Stimulated activated naive CD8-positive, alpha-beta T cell treated with anti-CD3 and anti-CD28 coated beads, Interleukin-15, amount 100 ng/mL, for 72 hours (primary cell): ENCODE results near the gene SRL.

Experiments used
- ATAC-seq: fragments of 150-1000 bp; cut with Tn5 transposase; 2 replicates; pipeline ENCODE4 v1.10.0; 2021; ENCODE audit warnings: mild to moderate bottlenecking, moderate library complexity
- DNase-seq, 2 donors: peaks; one replicate each; pipeline ENCODE4 v3.0.0; 2021 to 2022
- H3K27ac Mint-ChIP-seq, 2 donors: one replicate each; pipeline ENCODE4 v1.8.0; 2022; ENCODE audit warnings: mild to moderate bottlenecking in 2 of 2, mixed read lengths in 2 of 2, moderate library complexity in 2 of 2
- H3K27me3 Mint-ChIP-seq: one replicate; pipeline ENCODE4 v1.8.0; 2022; ENCODE audit warnings: mixed read lengths
- H3K4me1 Mint-ChIP-seq: one replicate; pipeline ENCODE4 v1.8.0; 2022; ENCODE audit warnings: mild to moderate bottlenecking, mixed read lengths
- H3K4me3 Mint-ChIP-seq, 2 donors: one replicate each; pipeline ENCODE4 v1.8.0; 2022; ENCODE audit warnings: mild to moderate bottlenecking in 2 of 2, mixed read lengths in 2 of 2, moderate library complexity in 1 of 2
- H3K9me3 Mint-ChIP-seq, 2 donors: one replicate each; pipeline ENCODE4 v1.8.0; 2022; ENCODE audit warnings: mixed read lengths in 2 of 2

SRL gene

GRCh38 chr16:4244254-4245076, 2.6 kb upstream of the SRL start:
- ATAC-seq (no peak), DNase-seq (no peak)
- Mint-ChIP-seq H3K4me3 (no peak overlapping the region), H3K27me3 (no peaks in the 10 kb centered on the region), H3K4me1 (peaks cover 21% of the 10 kb centered on the region), H3K9me3 (no peaks in the 10 kb centered on the region), H3K27ac (no peak overlapping the region)

GRCh38 chr16:4241258-4241927, 487 bp downstream of the SRL start:
- Mint-ChIP-seq H3K27me3 (peaks cover 11% of the 10 kb centered on the region), H3K27ac (no peak overlapping the region), H3K4me3 (no peak overlapping the region), H3K4me1 (peaks cover 11% of the 10 kb centered on the region), H3K9me3 (no peaks in the 10 kb centered on the region)
- no peak for DNase-seq
- ATAC-seq = no peak

GRCh38 chr16:4240624-4241023, 1.3 kb downstream of the SRL start:
- ATAC-seq (no peak), DNase-seq (no peak)
- Mint-ChIP-seq H3K4me1 (peaks cover 8% of the 10 kb centered on the region), H3K9me3 (no peaks in the 10 kb centered on the region), H3K27me3 (peaks cover 11% of the 10 kb centered on the region), H3K4me3 (no peak overlapping the region), H3K27ac (no peak overlapping the region)

GRCh38 chr16:4239682-4240175, 2.2 kb downstream of the SRL start:
- peaks cover 8% of the 10 kb centered on the region for H3K4me1 Mint-ChIP-seq
- peaks cover 11% of the 10 kb centered on the region for H3K27me3 Mint-ChIP-seq
- DNase-seq (no peak), ATAC-seq (no peak)
- peak overlapping the region; percentile 63 to 79 for H3K27ac Mint-ChIP-seq
- no peaks in the 10 kb centered on the region for H3K9me3 Mint-ChIP-seq
- no peak overlapping the region for H3K4me3 Mint-ChIP-seq

GRCh38 chr16:4239020-4239419, 2.9 kb downstream of the SRL start:
- H3K9me3 Mint-ChIP-seq = no peaks in the 10 kb centered on the region
- no peak for ATAC-seq
- DNase-seq = no peak
- H3K4me1 Mint-ChIP-seq = peaks cover 8% of the 10 kb centered on the region
- no peak overlapping the region for H3K4me3 Mint-ChIP-seq
- no peak overlapping the region for H3K27ac Mint-ChIP-seq
- peaks cover 11% of the 10 kb centered on the region for H3K27me3 Mint-ChIP-seq

- ATAC-seq = no peak
- Mint-ChIP-seq H3K4me1 (no peaks in the 10 kb centered on the region), H3K9me3 (no peaks in the 10 kb centered on the region), H3K4me3 (no peak overlapping the region), H3K27ac (no peak overlapping the region), H3K27me3 (peaks cover 19% of the 10 kb centered on the region)
- no peak for DNase-seq
Measured at GRCh38 chr16:4233431-4233830, 8.4 kb downstream of the SRL start.

- DNase-seq (no peak), ATAC-seq (no peak)
- Mint-ChIP-seq H3K9me3 (no peaks in the 10 kb centered on the region), H3K4me1 (no peaks in the 10 kb centered on the region), H3K27ac (no peak overlapping the region), H3K27me3 (peaks cover 16% of the 10 kb centered on the region), H3K4me3 (no peak overlapping the region)
Measured at GRCh38 chr16:4232541-4233386, 9.1 kb downstream of the SRL start.

GRCh38 chr16:4231886-4232285, 10.0 kb downstream of the SRL start:
- ATAC-seq = no peak
- no peak overlapping the region for H3K4me3 Mint-ChIP-seq
- no peak for DNase-seq
- no peaks in the 10 kb centered on the region for H3K4me1 Mint-ChIP-seq
- peaks cover 8% of the 10 kb centered on the region for H3K27me3 Mint-ChIP-seq
- H3K9me3 Mint-ChIP-seq = no peaks in the 10 kb centered on the region
- H3K27ac Mint-ChIP-seq = no peak overlapping the region

GRCh38 chr16:4231367-4231766, 10.5 kb downstream of the SRL start:
- Mint-ChIP-seq H3K9me3 (no peaks in the 10 kb centered on the region), H3K4me1 (no peaks in the 10 kb centered on the region), H3K27me3 (peaks cover 8% of the 10 kb centered on the region), H3K4me3 (no peak overlapping the region), H3K27ac (peak overlapping the region in 1 of 2 donors; percentile 36)
- ATAC-seq (no peak), DNase-seq (no peak)

- no peaks in the 10 kb centered on the region for H3K4me1 Mint-ChIP-seq
- no peaks in the 10 kb centered on the region for H3K9me3 Mint-ChIP-seq
- DNase-seq (no peak), ATAC-seq (no peak)
- no peaks in the 10 kb centered on the region for H3K27me3 Mint-ChIP-seq
- no peak overlapping the region for H3K27ac Mint-ChIP-seq
- no peak overlapping the region for H3K4me3 Mint-ChIP-seq
Measured at GRCh38 chr16:4227040-4227332, 14.9 kb downstream of the SRL start.

- no peaks in the 10 kb centered on the region for H3K4me1 Mint-ChIP-seq
- H3K27me3 Mint-ChIP-seq = no peaks in the 10 kb centered on the region
- ATAC-seq (no peak), DNase-seq (no peak)
- H3K9me3 Mint-ChIP-seq = no peaks in the 10 kb centered on the region
- no peak overlapping the region for H3K4me3 Mint-ChIP-seq
- no peak overlapping the region for H3K27ac Mint-ChIP-seq
Measured at GRCh38 chr16:4226251-4227039, 15.4 kb downstream of the SRL start.

- DNase-seq (no peak), ATAC-seq (no peak)
- no peak overlapping the region for H3K4me3 Mint-ChIP-seq
- H3K9me3 Mint-ChIP-seq = no peaks in the 10 kb centered on the region
- no peaks in the 10 kb centered on the region for H3K27me3 Mint-ChIP-seq
- H3K27ac Mint-ChIP-seq = no peak overlapping the region
- H3K4me1 Mint-ChIP-seq = no peaks in the 10 kb centered on the region
Measured at GRCh38 chr16:4225075-4225474, 16.8 kb downstream of the SRL start.

GRCh38 chr16:4220358-4220757, 21.5 kb downstream of the SRL start:
- H3K4me3 Mint-ChIP-seq = no peak overlapping the region
- H3K27me3 Mint-ChIP-seq = peaks cover 8% of the 10 kb centered on the region
- no peaks in the 10 kb centered on the region for H3K9me3 Mint-ChIP-seq
- ATAC-seq (no peak), DNase-seq (no peak)
- no peak overlapping the region for H3K27ac Mint-ChIP-seq
- H3K4me1 Mint-ChIP-seq = no peaks in the 10 kb centered on the region

GRCh38 chr16:4218202-4218601, 23.7 kb downstream of the SRL start:
- H3K4me1 Mint-ChIP-seq = no peaks in the 10 kb centered on the region
- no peak overlapping the region for H3K4me3 Mint-ChIP-seq
- no peak for ATAC-seq
- DNase-seq = no peak
- peaks cover 8% of the 10 kb centered on the region for H3K27me3 Mint-ChIP-seq
- no peak overlapping the region for H3K27ac Mint-ChIP-seq
- no peaks in the 10 kb centered on the region for H3K9me3 Mint-ChIP-seq
